Stomach (tissue), 4 donors: ENCODE data around the gene GLIS2.

Experiments
- POLR2A ChIP-seq, 4 donors: fragments of 450-650 bp; IDR thresholded peaks; one replicate each; pipeline ENCODE4 v1.6.1; 2016; ENCODE audit warnings: antibody characterized with exemption in 4 of 4, control low read depth in 2 of 4, mild to moderate bottlenecking in 1 of 4, moderate library complexity in 1 of 4
- TF ChIP-seq, protein P1 (sequence below), 7 experiments: fragments of 450-650 bp in 4 of 7; fragments of 200-600 bp in 3 of 7; sonication (generic) in 3 of 7; IDR thresholded peaks; one replicate each; pipeline ENCODE4 v1.5.1; 2016 to 2019; ENCODE audit warnings: antibody characterized with exemption in 7 of 7, control low read depth in 2 of 7, mild to moderate bottlenecking in 1 of 7

GRCh38 chr16:4322121-4323052 is 6.5 kb downstream of the GLIS2 start:
- TF ChIP-seq, protein P1, sequence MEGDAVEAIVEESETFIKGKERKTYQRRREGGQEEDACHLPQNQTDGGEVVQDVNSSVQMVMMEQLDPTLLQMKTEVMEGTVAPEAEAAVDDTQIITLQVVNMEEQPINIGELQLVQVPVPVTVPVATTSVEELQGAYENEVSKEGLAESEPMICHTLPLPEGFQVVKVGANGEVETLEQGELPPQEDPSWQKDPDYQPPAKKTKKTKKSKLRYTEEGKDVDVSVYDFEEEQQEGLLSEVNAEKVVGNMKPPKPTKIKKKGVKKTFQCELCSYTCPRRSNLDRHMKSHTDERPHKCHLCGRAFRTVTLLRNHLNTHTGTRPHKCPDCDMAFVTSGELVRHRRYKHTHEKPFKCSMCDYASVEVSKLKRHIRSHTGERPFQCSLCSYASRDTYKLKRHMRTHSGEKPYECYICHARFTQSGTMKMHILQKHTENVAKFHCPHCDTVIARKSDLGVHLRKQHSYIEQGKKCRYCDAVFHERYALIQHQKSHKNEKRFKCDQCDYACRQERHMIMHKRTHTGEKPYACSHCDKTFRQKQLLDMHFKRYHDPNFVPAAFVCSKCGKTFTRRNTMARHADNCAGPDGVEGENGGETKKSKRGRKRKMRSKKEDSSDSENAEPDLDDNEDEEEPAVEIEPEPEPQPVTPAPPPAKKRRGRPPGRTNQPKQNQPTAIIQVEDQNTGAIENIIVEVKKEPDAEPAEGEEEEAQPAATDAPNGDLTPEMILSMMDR (IDR thresholded peaks at IDR 0.05), result no peak
- TF ChIP-seq POLR2A (IDR thresholded peaks at IDR 0.05), result no peak
